NB4 (cell line): Measurements from ENCODE around the gene LAMTOR4.

Experiments used
- DNase-seq: peaks from one replicate; pipeline ENCODE4 v3.0.0; 2010; ENCODE audit warnings: low read depth
- H3K4me3 ChIP-seq: one replicate; pipeline ENCODE4 v1.5.1; 2011; ENCODE audit warnings: mild to moderate bottlenecking, low read depth, low read length, moderate library complexity
- MYC ChIP-seq: IDR thresholded peaks from 2 replicates; pipeline ENCODE4 v1.6.1; 2011; ENCODE audit warnings: low read depth, low read length
- POLR2A ChIP-seq: IDR thresholded peaks from 2 replicates; pipeline ENCODE4 v1.6.1; 2011; ENCODE audit warnings: mild to moderate bottlenecking; ENCODE audit not compliant: insufficient read length; ENCODE audit errors: extremely low read depth
- TF ChIP-seq, protein P1 (sequence below): IDR thresholded peaks from one replicate; pipeline ENCODE4 v1.5.1; 2012; ENCODE audit warnings: low read depth, low read length
- TF ChIP-seq, protein P2 (sequence below): IDR thresholded peaks from 2 replicates; pipeline ENCODE4 v1.6.1; 2011; ENCODE audit warnings: low read depth, low read length

Gene LAMTOR4

DNA sequence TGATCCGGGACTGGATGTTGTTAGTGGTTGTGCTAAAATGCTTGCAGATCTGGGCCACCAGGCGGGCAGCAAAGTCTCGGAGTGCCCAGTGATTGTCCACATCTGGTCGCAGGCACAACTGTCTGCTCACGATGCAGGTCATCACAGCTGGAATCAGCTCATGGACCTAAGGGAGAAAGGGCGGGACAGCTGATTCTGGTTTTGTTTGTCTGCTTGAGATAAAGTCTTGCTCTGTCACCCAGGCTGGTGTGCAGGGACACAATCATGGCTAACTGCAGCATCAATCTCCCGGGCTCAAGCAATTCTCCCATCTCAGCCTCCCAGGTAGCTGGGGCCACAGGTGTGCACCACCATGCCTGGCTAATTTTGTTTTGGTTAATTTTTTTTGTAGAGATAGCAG, 37.6 kb upstream of the LAMTOR4 start:
- DNase-seq = no peak
- TF ChIP-seq POLR2A (no peak), MYC (no peak)
- H3K4me3 ChIP-seq = no peak overlapping the region

DNA sequence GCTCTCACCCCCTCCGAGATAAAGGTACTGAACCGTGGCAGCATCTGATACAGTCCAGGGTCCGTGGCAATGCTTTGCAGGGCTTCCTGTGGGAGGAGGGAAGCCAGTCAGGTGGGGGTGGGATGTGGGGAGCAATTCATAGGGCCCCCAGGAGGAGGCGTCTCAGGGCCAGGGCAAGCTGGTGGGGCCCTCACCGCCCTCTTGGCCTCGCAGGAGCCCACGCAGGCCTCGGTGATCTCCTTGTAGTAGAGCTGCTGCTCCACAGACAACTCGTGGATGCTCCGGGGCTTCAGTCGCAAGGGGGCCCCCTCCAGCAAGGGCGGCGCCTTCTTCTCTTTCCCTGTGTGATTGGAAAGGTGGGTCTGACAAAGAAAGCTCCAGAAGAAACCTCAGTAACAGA, 36.8 kb upstream of the LAMTOR4 start:
- no peak for DNase-seq
- no peak overlapping the region for H3K4me3 ChIP-seq
- TF ChIP-seq MYC (no peak), POLR2A (no peak)
- TF ChIP-seq, protein P1, sequence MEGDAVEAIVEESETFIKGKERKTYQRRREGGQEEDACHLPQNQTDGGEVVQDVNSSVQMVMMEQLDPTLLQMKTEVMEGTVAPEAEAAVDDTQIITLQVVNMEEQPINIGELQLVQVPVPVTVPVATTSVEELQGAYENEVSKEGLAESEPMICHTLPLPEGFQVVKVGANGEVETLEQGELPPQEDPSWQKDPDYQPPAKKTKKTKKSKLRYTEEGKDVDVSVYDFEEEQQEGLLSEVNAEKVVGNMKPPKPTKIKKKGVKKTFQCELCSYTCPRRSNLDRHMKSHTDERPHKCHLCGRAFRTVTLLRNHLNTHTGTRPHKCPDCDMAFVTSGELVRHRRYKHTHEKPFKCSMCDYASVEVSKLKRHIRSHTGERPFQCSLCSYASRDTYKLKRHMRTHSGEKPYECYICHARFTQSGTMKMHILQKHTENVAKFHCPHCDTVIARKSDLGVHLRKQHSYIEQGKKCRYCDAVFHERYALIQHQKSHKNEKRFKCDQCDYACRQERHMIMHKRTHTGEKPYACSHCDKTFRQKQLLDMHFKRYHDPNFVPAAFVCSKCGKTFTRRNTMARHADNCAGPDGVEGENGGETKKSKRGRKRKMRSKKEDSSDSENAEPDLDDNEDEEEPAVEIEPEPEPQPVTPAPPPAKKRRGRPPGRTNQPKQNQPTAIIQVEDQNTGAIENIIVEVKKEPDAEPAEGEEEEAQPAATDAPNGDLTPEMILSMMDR = no peak
- TF ChIP-seq, protein P2, sequence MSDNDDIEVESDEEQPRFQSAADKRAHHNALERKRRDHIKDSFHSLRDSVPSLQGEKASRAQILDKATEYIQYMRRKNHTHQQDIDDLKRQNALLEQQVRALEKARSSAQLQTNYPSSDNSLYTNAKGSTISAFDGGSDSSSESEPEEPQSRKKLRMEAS = no peak

DNA sequence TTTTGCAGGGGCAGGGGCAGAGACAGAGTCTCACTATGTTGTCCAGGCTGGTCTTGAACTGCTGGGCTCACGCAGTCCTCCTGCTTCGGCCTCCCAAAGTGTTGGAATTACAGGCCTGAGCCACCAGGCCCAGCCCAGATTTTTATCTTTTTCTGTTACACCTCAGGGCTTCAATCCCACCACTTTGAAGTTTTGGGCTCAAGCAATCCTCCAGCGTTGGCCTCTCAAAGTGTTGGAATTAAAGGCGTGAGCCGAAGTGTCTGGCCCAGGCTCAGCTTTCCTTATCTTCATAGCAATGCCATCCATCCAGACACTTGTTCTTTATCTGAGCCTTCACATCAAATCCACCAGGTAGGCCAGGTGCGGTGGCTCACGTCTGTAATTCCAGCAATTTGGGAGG, 33.7 kb upstream of the LAMTOR4 start:
- TF ChIP-seq POLR2A (no peak), MYC (no peak)
- TF ChIP-seq, protein P2 = no peak
- TF ChIP-seq, protein P1 = no peak
- no peak for DNase-seq
- H3K4me3 ChIP-seq = no peak overlapping the region

DNA sequence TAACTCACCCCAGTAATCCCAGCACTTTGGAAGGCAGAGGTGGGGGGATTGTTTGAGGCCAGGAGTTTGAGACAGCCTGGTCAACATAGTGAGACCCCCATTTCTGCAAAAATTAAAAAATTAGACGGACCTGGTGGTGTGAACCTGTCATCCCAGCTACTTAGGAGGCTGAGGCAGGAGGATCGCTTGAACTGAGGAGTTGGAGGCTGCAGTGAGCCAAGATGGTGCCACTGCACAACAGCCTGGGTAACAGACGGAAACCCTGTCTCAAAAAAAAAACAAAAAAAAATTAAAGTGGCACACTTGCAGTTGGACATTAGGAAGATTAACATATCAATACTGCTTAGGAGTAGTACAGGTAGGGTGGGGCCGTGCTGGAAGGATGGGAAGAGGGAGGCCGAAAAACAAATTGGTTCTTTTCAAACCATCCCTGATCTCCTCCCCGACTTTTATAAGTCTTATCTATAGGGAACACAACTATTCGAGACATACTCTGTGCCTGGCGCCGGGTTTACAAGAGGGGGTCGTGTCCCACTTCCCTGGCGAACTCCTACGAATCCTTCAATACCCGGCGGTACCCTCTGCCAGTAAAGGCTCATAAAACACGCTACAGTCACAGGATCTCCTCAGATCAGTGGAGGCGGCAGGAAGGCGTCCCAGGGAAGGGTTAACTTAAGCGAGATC, 30.2 kb upstream of the LAMTOR4 start:
- TF ChIP-seq, protein P2 = no peak
- TF ChIP-seq POLR2A = no peak
- TF ChIP-seq, protein P1 = no peak
- no peak for TF ChIP-seq MYC
- DNase-seq = no peak
- peak overlapping the region; percentile 99 for H3K4me3 ChIP-seq

DNA sequence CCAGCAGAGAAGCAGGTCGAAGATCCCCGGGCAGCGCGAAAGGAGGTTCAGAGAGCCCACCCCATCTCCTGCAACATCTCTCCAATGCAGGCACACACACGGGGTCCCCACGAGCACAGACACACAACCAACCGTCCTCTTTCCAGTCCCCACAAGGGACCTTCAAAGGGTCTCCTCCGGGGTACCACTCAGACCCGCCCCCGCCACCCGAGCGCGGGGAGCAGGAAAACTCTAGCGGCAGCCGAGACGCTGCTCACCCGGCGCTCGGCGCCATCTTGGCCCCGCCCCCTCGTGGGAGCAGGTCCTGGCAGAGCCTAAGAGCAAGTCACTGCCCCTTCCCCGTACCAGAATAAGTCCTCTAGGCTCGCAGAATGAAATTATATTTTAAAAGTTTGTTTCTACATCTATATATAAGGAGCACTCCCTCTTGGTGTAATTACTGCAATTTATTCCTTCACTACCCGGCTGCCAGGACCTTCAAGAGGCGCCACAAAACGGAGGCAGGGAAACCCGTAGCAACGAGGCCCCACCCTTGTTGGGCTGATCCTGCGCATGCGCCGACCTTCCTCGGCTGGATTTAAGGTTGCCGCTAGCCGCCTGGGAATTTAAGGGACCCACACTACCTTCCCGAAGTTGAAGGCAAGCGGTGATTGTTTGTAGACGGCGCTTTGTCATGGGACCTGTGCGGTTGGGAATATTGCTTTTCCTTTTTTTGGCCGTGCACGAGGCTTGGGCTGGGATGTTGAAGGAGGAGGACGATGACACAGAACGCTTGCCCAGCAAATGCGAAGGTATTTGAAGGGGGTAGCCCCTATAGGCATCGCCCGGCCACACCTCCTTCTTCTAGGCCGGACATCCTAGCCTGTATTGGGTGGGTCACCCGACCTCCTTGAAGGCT, 29.4 kb upstream of the LAMTOR4 start, which contains the start of the genes CNPY4 and TAF6:
Gene CNPY4 (plus strand): TSS at position 563 of the 898 bp plus-strand sequence. CDS start 111 bp downstream, at position 674.
Gene TAF6 (minus strand): TSS at position 287 of the 898 bp plus-strand sequence. CDS start 5,149 bp downstream, outside the sequence.
- TF ChIP-seq POLR2A = peak; percentile 81
- TF ChIP-seq MYC = peak; percentile 45
- TF ChIP-seq, protein P2 = peak; percentile 80
- TF ChIP-seq, protein P1 = no peak
- peak; percentile 98 for DNase-seq

More for the DNA sequence above, 29.4 kb upstream of the LAMTOR4 start, which contains the start of the genes CNPY4 and TAF6:
- H3K4me3 ChIP-seq = peak within 1 kb of the TSS; percentile 99
